Uterus (tissue), 2 donors: Measurements from ENCODE around the gene TBC1D9.

Experiments used
- CTCF ChIP-seq, 4 experiments: fragments of 200-600 bp in 2 of 4; fragments of 450-650 bp in 2 of 4; sonication (generic) in 2 of 4; IDR thresholded peaks; one replicate each; pipeline ENCODE4 v1.5.1; 2016 to 2019; ENCODE audit warnings: antibody characterized with exemption in 4 of 4, mild to moderate bottlenecking in 2 of 4, moderate library complexity in 1 of 4
- POLR2A ChIP-seq, 2 donors: fragments of 450-650 bp; IDR thresholded peaks; one replicate each; pipeline ENCODE4 v1.6.1; 2016; ENCODE audit warnings: antibody characterized with exemption in 2 of 2, mild to moderate bottlenecking in 1 of 2, moderate library complexity in 1 of 2

DNA sequence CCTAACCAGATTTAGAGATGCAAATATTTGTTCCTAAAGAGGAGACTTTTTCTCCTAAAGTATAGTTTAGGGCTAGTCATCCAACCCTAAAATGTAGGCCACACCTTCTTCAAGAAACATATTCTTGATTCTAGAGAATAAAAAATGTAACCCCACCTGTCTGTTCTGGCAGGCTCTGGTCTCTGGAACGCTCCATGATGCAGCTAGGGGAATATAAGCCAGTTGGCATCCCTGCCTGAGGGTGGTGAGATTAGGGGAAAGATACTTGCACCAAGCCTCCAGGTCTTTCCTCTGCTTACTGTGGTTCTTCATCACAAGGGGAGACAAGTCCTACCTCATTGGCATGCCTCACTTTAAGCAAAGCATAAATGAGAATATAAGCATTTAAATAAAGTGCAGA is 21.2 kb upstream of the TBC1D9 start:
- TF ChIP-seq CTCF (IDR thresholded peaks at IDR 0.05) (no peak), POLR2A (IDR thresholded peaks at IDR 0.05) (no peak)
